HepG2 (cell line): ENCODE data around the gene CMIP. TPM values are rescaled to one million over a fixed set of nuclear protein-coding genes. Genes with fewer than 3 reads are reported as not detected.

Source experiments
- ATAC-seq: fragments of 200-7000 bp; cut with Tn5 transposase; 3 replicates; pipeline ENCODE4 v1.9.1; 2020; ENCODE audit warnings: mild to moderate bottlenecking, moderate library complexity
- BruUV-seq: library from RNA; stranded (reverse); fragments of 400-500 nt; replicated peaks from 2 replicates; lab custom pipeline; 2021; lab: Mats Ljungman, UMichigan
- CTCF ChIA-PET: fragments of 300-600 bp; formaldehyde crosslinking; extraction: SDS; loops from one replicate; lab custom pipeline; 2021; ENCODE audit warnings: low total read pairs, inconsistent platforms, low intra/inter-chr PET ratio; lab: Yijun Ruan, JAX
- POLR2A ChIA-PET: fragments of 350-600 bp; sonication (Branson Sonifier 250); formaldehyde crosslinking; loops from one replicate; lab custom pipeline; 2020; ENCODE audit warnings: antibody characterized with exemption, inconsistent platforms; lab: Yijun Ruan, JAX
- DNase-seq: peaks from one replicate; pipeline ENCODE4 v3.0.0-alpha.2; 2015; ENCODE audit warnings: low spot score
- FAIRE-seq: peaks from 3 replicates; lab custom pipeline; 2011; peaks lifted over from hg19 to GRCh38; lab: Jason Lieb, UNC
- H2AFZ ChIP-seq: one replicate; pipeline ENCODE4 v1.6.1; 2011; ENCODE audit warnings: low read length, inconsistent platforms
- H3K27ac ChIP-seq: fragments of 300-600 bp; 3 replicates; pipeline ENCODE4 v1.8.0; 2011; ENCODE audit warnings: mixed run types, mild to moderate bottlenecking, mixed read lengths, low read length, inconsistent platforms; ENCODE audit not compliant: insufficient read depth; ENCODE audit errors: extremely low read length
- H3K27me3 ChIP-seq, 2 experiments: fragments of 200-600 bp in 1 of 2; 2 replicates in 1 of 2; 3 replicates in 1 of 2; pipeline versions ENCODE4 v1.6.0 to v1.8.0; 2011; ENCODE audit warnings: low read length in 2 of 2, mild to moderate bottlenecking in 2 of 2, moderate library complexity in 2 of 2, inconsistent platforms in 1 of 2; ENCODE audit not compliant: insufficient read depth in 2 of 2, control insufficient read depth in 1 of 2
- H3K36me3 ChIP-seq, 2 experiments: fragments of 200-600 bp in 1 of 2; replicated peaks in 1 of 2; 2 replicates in 1 of 2; 3 replicates in 1 of 2; pipeline versions ENCODE4 v1.5.1 to v1.8.0; 2011; ENCODE audit warnings: low read length in 2 of 2, inconsistent platforms in 1 of 2; ENCODE audit not compliant: insufficient read depth in 2 of 2, control insufficient read depth in 1 of 2
- H3K4me1 ChIP-seq: 2 replicates; pipeline ENCODE4 v1.5.1; 2012; ENCODE audit warnings: low read length, inconsistent platforms; ENCODE audit not compliant: insufficient read depth
- H3K4me2 ChIP-seq: 2 replicates; pipeline ENCODE4 v1.6.0; 2011; ENCODE audit warnings: low read depth, low read length, inconsistent platforms
- H3K4me3 ChIP-seq, 3 experiments: fragments of 200-600 bp in 1 of 3; sonication (generic), shearing (Covaris generic) in 1 of 3; replicated peaks in 1 of 3; 2 replicates each; pipeline ENCODE4 v1.5.1; 2011 to 2016; ENCODE audit warnings: low read length in 3 of 3, inconsistent platforms in 2 of 3, low read depth in 2 of 3, mild to moderate bottlenecking in 2 of 3, control low read depth in 1 of 3, mixed read lengths in 1 of 3; ENCODE audit not compliant: insufficient read depth in 1 of 3
- H3K79me2 ChIP-seq: one replicate; pipeline ENCODE4 v1.6.1; 2011; ENCODE audit warnings: low read length, inconsistent platforms; ENCODE audit not compliant: insufficient read depth
- H3K9ac ChIP-seq: 2 replicates; pipeline ENCODE4 v1.6.0; 2011; ENCODE audit warnings: mild to moderate bottlenecking, low read depth, low read length, inconsistent platforms; ENCODE audit not compliant: insufficient read depth
- H3K9me3 ChIP-seq: 2 replicates; pipeline ENCODE4 v1.5.1; 2012; ENCODE audit warnings: mild to moderate bottlenecking, low read length
- H4K20me1 ChIP-seq: 2 replicates; pipeline ENCODE4 v1.6.0; 2011; ENCODE audit warnings: inconsistent platforms, mild to moderate bottlenecking, low read length, moderate library complexity; ENCODE audit not compliant: insufficient read depth
- CREB3 ChIP-seq: sonication (generic); formaldehyde crosslinking; IDR thresholded peaks from 2 replicates; pipeline ENCODE4 v1.5.0; 2020; ENCODE audit warnings: missing genetic modification reagents
- DNMT3B ChIP-seq: conservative IDR thresholded peaks from 2 replicates; pipeline ENCODE4 v1.6.1; 2016; ENCODE audit warnings: missing biosample characterization, control low read depth
- FOXP1 ChIP-seq, 2 experiments: fragments of 450-650 bp in 1 of 2; IDR thresholded peaks; 2 replicates each; pipeline ENCODE4 v1.6.1; 2017 to 2018; ENCODE audit warnings: antibody characterized with exemption in 1 of 2
- HMG20B ChIP-seq: conservative IDR thresholded peaks from 2 replicates; pipeline ENCODE4 v1.6.1; 2016; ENCODE audit warnings: missing genetic modification reagents, missing compliant biosample characterization
- MED8 ChIP-seq: sonication (generic); formaldehyde crosslinking; IDR thresholded peaks from 2 replicates; pipeline ENCODE4 v1.8.1; 2023; ENCODE audit warnings: mild to moderate bottlenecking, missing genetic modification reagents; ENCODE audit not compliant: insufficient replicate concordance
- NAIF1 ChIP-seq: sonication (generic); formaldehyde crosslinking; IDR thresholded peaks from 2 replicates; pipeline ENCODE4 v1.5.0; 2020; ENCODE audit warnings: mild to moderate bottlenecking, missing genetic modification reagents, borderline replicate concordance
- NBN ChIP-seq: fragments of 450-650 bp; conservative IDR thresholded peaks from 2 replicates; pipeline ENCODE4 v1.6.1; 2017
- NR1H2 ChIP-seq: sonication (generic); formaldehyde crosslinking; IDR thresholded peaks from 2 replicates; pipeline ENCODE4 v1.8.1; 2022; ENCODE audit warnings: low read depth, missing genetic modification reagents, borderline replicate concordance
- POGZ ChIP-seq: sonication (generic); formaldehyde crosslinking; IDR thresholded peaks from 2 replicates; pipeline ENCODE4 v1.4.0; 2020; ENCODE audit warnings: mild to moderate bottlenecking, missing genetic modification reagents
- YY1 ChIP-seq: IDR thresholded peaks from 2 replicates; pipeline ENCODE4 v1.6.1; 2011; ENCODE audit warnings: low read length, low read depth, moderate library complexity, mild to moderate bottlenecking; ENCODE audit not compliant: insufficient read depth, insufficient replicate concordance
- ZBTB21 ChIP-seq: sonication (generic); formaldehyde crosslinking; IDR thresholded peaks from 2 replicates; pipeline ENCODE4 v1.4.0; 2020; ENCODE audit warnings: missing genetic modification reagents
- ZFYVE20 ChIP-seq: sonication (generic); formaldehyde crosslinking; IDR thresholded peaks from 2 replicates; pipeline ENCODE4 v1.8.0; 2023; ENCODE audit warnings: low read depth, mild to moderate bottlenecking, moderate library complexity, missing genetic modification reagents, borderline replicate concordance
- ZNF207 ChIP-seq: fragments of 450-650 bp; IDR thresholded peaks from 2 replicates; pipeline ENCODE4 v1.6.1; 2016; ENCODE audit warnings: antibody characterized with exemption, borderline replicate concordance
- ZNF337 ChIP-seq: sonication (generic); formaldehyde crosslinking; IDR thresholded peaks from 2 replicates; pipeline ENCODE4 v1.5.1; 2020; ENCODE audit warnings: missing genetic modification reagents, low read depth, mild to moderate bottlenecking, borderline replicate concordance
- ZNF530 ChIP-seq: sonication (generic); formaldehyde crosslinking; IDR thresholded peaks from 2 replicates; pipeline ENCODE4 v1.5.0; 2020; ENCODE audit warnings: low read depth, mild to moderate bottlenecking, missing genetic modification reagents
- ZNF616 ChIP-seq: sonication (generic); formaldehyde crosslinking; IDR thresholded peaks from 2 replicates; pipeline ENCODE4 v1.5.0; 2020; ENCODE audit warnings: low read depth, mild to moderate bottlenecking, missing genetic modification reagents
- ZNF646 ChIP-seq: sonication (generic); formaldehyde crosslinking; IDR thresholded peaks from 2 replicates; pipeline ENCODE4 v1.9.0; 2021; ENCODE audit warnings: mild to moderate bottlenecking, missing genetic modification reagents
- ZNF674 ChIP-seq: sonication (generic); formaldehyde crosslinking; IDR thresholded peaks from 2 replicates; pipeline ENCODE4 v1.5.0; 2020; ENCODE audit warnings: low read depth, mild to moderate bottlenecking, missing genetic modification reagents
- WGBS: methylation state at CpG from one replicate; pipeline ENCODE4 v1.1.6; 2017; ENCODE audit warnings: low lambda C conversion rate; 5-methylcytosine and 5-hydroxymethylcytosine counted together
- in situ Hi-C: cut with HindIII; loops from 2 replicates; pipeline ENCODE4 v1.10.0; 2017; ENCODE audit warnings: low pct_unique_long_range_greater_than_20kb; ENCODE audit not compliant: extremely low pct_ligation_motif_present
- intact Hi-C: fragments of 100-400 bp; cut with micrococcal nuclease; formaldehyde crosslinking; loops from one replicate; pipeline ENCODE4 v1.10.0; 2022; ENCODE audit not compliant: unreplicated experiment
- polyA plus RNA-seq, 8 experiments: library from polyadenylated mRNA; depleted of rRNA in 3 of 8; stranded (reverse) in 7 of 8; unstranded in 1 of 8; fragments of >200 nt; fragmentation: Illumina TruSeq in 4 of 8; extraction: Trizol in 4 of 8; gene quantifications; 2 replicates each; pipeline versions ENCODE4 v1.2.1 to v1.2.3, GENCODE V29; 2011 to 2016; ENCODE audit warnings: low read depth in 4 of 8, missing spikeins in 1 of 8, mixed read lengths in 1 of 8; ENCODE audit not compliant: insufficient read depth in 1 of 8
- total RNA-seq, 5 experiments: library from RNA; depleted of rRNA; stranded (reverse); fragments of >200 nt; fragmentation: Illumina TruSeq; extraction: Trizol; gene quantifications; 2 replicates each; pipeline ENCODE4 v1.2.3, GENCODE V29; 2016; ENCODE audit warnings: low read depth in 1 of 5

CMIP gene
- total and polyA plus RNA-seq, 2 of the 13 experiments (the other 11 are each of a cell fraction or from before 2014, with no cell fraction given), result 10.9 to 18.1 TPM

- no peaks in the 10 kb centered on the region; the same call in 1 of the 2 replicates for H3K4me1 ChIP-seq
- peaks cover 58 to 97% of the 10 kb centered on the region in 2 experiments for H3K36me3 ChIP-seq
- H3K79me2 ChIP-seq, result peaks cover 22% of the 10 kb centered on the region
- H3K9me3 ChIP-seq, result no peaks in the 10 kb centered on the region
- H2AFZ ChIP-seq, result no peak overlapping the region
- ATAC-seq (no peak), FAIRE-seq (peak; percentile 98), DNase-seq (no peak)
- WGBS, result 97% methylated on average over 3 of the region's 3 CpGs
- no peak overlapping the region for H3K9ac ChIP-seq
- in situ Hi-C loops, result no loop called here
- no peaks in the 10 kb centered on the region for H3K27me3 ChIP-seq
- POLR2A ChIA-PET, result no interaction called here
- CTCF ChIA-PET, result no interaction called here
- no TSS peak for BruUV-seq
- no peak overlapping the region for H3K4me3 ChIP-seq
- H4K20me1 ChIP-seq, result peaks cover 89% of the 10 kb centered on the region
- no peak overlapping the region for H3K4me2 ChIP-seq
- no peak overlapping the region for H3K27ac ChIP-seq
- intact Hi-C loops, result no loop called here
- TF ChIP-seq ZNF674 (CRISPR knock-in tag) (no peak), HMG20B (CRISPR knock-in tag) (no peak), ZNF337 (CRISPR knock-in tag) (no peak), POGZ (CRISPR knock-in tag) (no peak), NBN (peak; percentile 62; the same call in 1 of the 2 replicates), FOXP1 (IDR thresholded peaks at IDR 0.05) (0 out of 2 replicates have a peak, but pooled peaks have one; percentile 15), FOXP1 (CRISPR knock-in tag; IDR thresholded peaks at IDR 0.05) (no peak), YY1 (no peak), ZFYVE20 (CRISPR knock-in tag) (no peak), NR1H2 (CRISPR knock-in tag) (no peak), ZNF646 (CRISPR knock-in tag) (peak; percentile 90; the same call in 1 of the 2 replicates), DNMT3B (no peak), ZNF207 (peak; percentile 46), ZNF530 (CRISPR knock-in tag) (no peak), NAIF1 (CRISPR knock-in tag) (no peak), MED8 (CRISPR knock-in tag) (no peak), ZNF616 (no peak), ZBTB21 (CRISPR knock-in tag) (no peak), CREB3 (no peak)
These were observed 170.8 kb downstream of the CMIP start for GRCh38 chr16:81615411-81615810.
